Nephron (organoid): ENCODE results near the gene PPP2R5C.

Source experiments
- H3K27ac Mint-ChIP-seq, 3 experiments: 2 replicates each; pipeline ENCODE4 v1.8.0; 2020; ENCODE audit warnings: mixed read lengths in 3 of 3, mild to moderate bottlenecking in 2 of 3, moderate library complexity in 1 of 3
- H3K27me3 Mint-ChIP-seq: 2 replicates; pipeline ENCODE4 v1.8.0; 2021; ENCODE audit warnings: low read depth, mild to moderate bottlenecking, moderate library complexity, mixed read lengths
- H3K36me3 Mint-ChIP-seq: 2 replicates; pipeline ENCODE4 v1.8.0; 2020; ENCODE audit warnings: low read depth, mixed read lengths
- H3K4me1 Mint-ChIP-seq: 2 replicates; pipeline ENCODE4 v1.8.0; 2020; ENCODE audit warnings: mixed read lengths
- H3K4me3 Mint-ChIP-seq, 3 experiments: 2 replicates each; pipeline ENCODE4 v1.8.0; 2020; ENCODE audit warnings: mild to moderate bottlenecking in 3 of 3, mixed read lengths in 3 of 3, moderate library complexity in 2 of 3
- H3K9me3 Mint-ChIP-seq: 2 replicates; pipeline ENCODE4 v1.8.0; 2020; ENCODE audit warnings: mixed read lengths
- CTCF ChIP-seq, 3 experiments: fragments of 200-600 bp; sonication (generic); IDR thresholded peaks; one replicate each; pipeline ENCODE4 v1.5.0; 2021; ENCODE audit warnings: antibody characterized with exemption in 3 of 3; ENCODE audit not compliant: unreplicated experiment in 3 of 3

The PPP2R5C gene

GRCh38 chr14:101809671-101810514 lies 48.4 kb downstream of the PPP2R5C start:
- H3K9me3 Mint-ChIP-seq, result no peaks in the 10 kb centered on the region
- peak overlapping the region; percentile 99 to 100 (median 99) for H3K27ac Mint-ChIP-seq
- peak overlapping the region; percentile 94 to 98 (median 98) for H3K4me3 Mint-ChIP-seq
- no peak for TF ChIP-seq CTCF (IDR thresholded peaks at IDR 0.05; ENCODE audit: unreplicated experiment in 3 of 3)
- no peaks in the 10 kb centered on the region for H3K27me3 Mint-ChIP-seq
- peaks cover 32% of the 10 kb centered on the region for H3K4me1 Mint-ChIP-seq
- H3K36me3 Mint-ChIP-seq, result peaks cover 7% of the 10 kb centered on the region

- Mint-ChIP-seq H3K4me1 (peaks cover 35% of the 10 kb centered on the region), H3K9me3 (no peaks in the 10 kb centered on the region), H3K36me3 (peaks cover 7% of the 10 kb centered on the region), H3K4me3 (peak overlapping the region; percentile 94 to 98 (median 98)), H3K27me3 (no peaks in the 10 kb centered on the region), H3K27ac (peak overlapping the region; percentile 99 to 100 (median 99))
- no peak for TF ChIP-seq CTCF (IDR thresholded peaks at IDR 0.05; ENCODE audit: unreplicated experiment in 3 of 3)
Measured at GRCh38 chr14:101810897-101811621, 49.5 kb downstream of the PPP2R5C start.

- TF ChIP-seq CTCF (IDR thresholded peaks at IDR 0.05; ENCODE audit: unreplicated experiment in 3 of 3), result no peak
- peaks cover 39% of the 10 kb centered on the region for H3K4me1 Mint-ChIP-seq
- H3K27me3 Mint-ChIP-seq, result no peaks in the 10 kb centered on the region
- H3K4me3 Mint-ChIP-seq, result peak overlapping the region; percentile 45 to 56 (median 52)
- H3K36me3 Mint-ChIP-seq, result peaks cover 7% of the 10 kb centered on the region
- H3K9me3 Mint-ChIP-seq, result no peaks in the 10 kb centered on the region
- H3K27ac Mint-ChIP-seq, result peak overlapping the region in 2 of 3 experiments; percentile 17 to 19
Measured at GRCh38 chr14:101812071-101812470, 50.6 kb downstream of the PPP2R5C start.

- no peak for TF ChIP-seq CTCF (IDR thresholded peaks at IDR 0.05; ENCODE audit: unreplicated experiment in 3 of 3)
- Mint-ChIP-seq H3K27ac (no peak overlapping the region), H3K27me3 (no peaks in the 10 kb centered on the region), H3K4me3 (peak overlapping the region in 1 of 3 experiments; percentile 53), H3K9me3 (no peaks in the 10 kb centered on the region), H3K36me3 (peaks cover 7% of the 10 kb centered on the region), H3K4me1 (peaks cover 44% of the 10 kb centered on the region)
Measured at GRCh38 chr14:101813171-101813759, 51.8 kb downstream of the PPP2R5C start.

GRCh38 chr14:101813833-101814232 lies 52.3 kb downstream of the PPP2R5C start:
- H3K4me1 Mint-ChIP-seq, result peaks cover 44% of the 10 kb centered on the region
- TF ChIP-seq CTCF (IDR thresholded peaks at IDR 0.05; ENCODE audit: unreplicated experiment in 3 of 3), result no peak

More at GRCh38 chr14:101813833-101814232, 52.3 kb downstream of the PPP2R5C start:
- no peak overlapping the region for H3K27ac Mint-ChIP-seq
- H3K4me3 Mint-ChIP-seq, result peak overlapping the region; percentile 15 to 53 (median 31)
- no peaks in the 10 kb centered on the region for H3K27me3 Mint-ChIP-seq
- H3K9me3 Mint-ChIP-seq, result no peaks in the 10 kb centered on the region
- peaks cover 7% of the 10 kb centered on the region for H3K36me3 Mint-ChIP-seq
